DOHH2 (cell line): ENCODE results near the gene PALB2.

Experiments
- H3F3A ChIP-seq: fragments of 200-600 bp; sonication (generic), shearing (Covaris generic); 2 replicates; pipeline ENCODE4 v1.6.0; 2016; ENCODE audit warnings: antibody characterized with exemption, mild to moderate bottlenecking; ENCODE audit not compliant: control insufficient read depth, insufficient read depth
- H3K27ac ChIP-seq: fragments of 200-600 bp; sonication (generic); 2 replicates; pipeline ENCODE4 v1.5.1; 2014; ENCODE audit warnings: low read depth, mild to moderate bottlenecking, low read length, moderate library complexity
- H3K27me3 ChIP-seq: fragments of 200-600 bp; sonication (generic); 2 replicates; pipeline ENCODE4 v1.6.1; 2014; ENCODE audit warnings: mild to moderate bottlenecking, low read length, mixed read lengths; ENCODE audit not compliant: control insufficient read depth
- H3K36me3 ChIP-seq: fragments of 200-600 bp; sonication (generic); 2 replicates; pipeline ENCODE4 v1.6.1; 2014; ENCODE audit warnings: mild to moderate bottlenecking, low read length, moderate library complexity, mixed read lengths; ENCODE audit not compliant: control insufficient read depth
- H3K4me1 ChIP-seq: fragments of 200-600 bp; sonication (generic); 2 replicates; pipeline ENCODE4 v1.6.1; 2014; ENCODE audit warnings: mild to moderate bottlenecking, low read length, mixed read lengths; ENCODE audit not compliant: control insufficient read depth
- H3K4me2 ChIP-seq: fragments of 200-600 bp; sonication (generic); 2 replicates; pipeline ENCODE4 v1.6.0; 2014; ENCODE audit warnings: mild to moderate bottlenecking, low read length, moderate library complexity
- H3K4me3 ChIP-seq: fragments of 200-600 bp; sonication (generic); 2 replicates; pipeline ENCODE4 v1.5.1; 2014; ENCODE audit warnings: mild to moderate bottlenecking, low read length, mixed read lengths
- H3K79me2 ChIP-seq: fragments of 200-600 bp; sonication (generic); 2 replicates; pipeline ENCODE4 v1.6.1; 2014; ENCODE audit warnings: mild to moderate bottlenecking, low read length, mixed read lengths; ENCODE audit not compliant: control insufficient read depth
- H3K9me2 ChIP-seq: fragments of 200-600 bp; sonication (generic); replicated peaks from 2 replicates; pipeline ENCODE4 v1.6.1; 2014; ENCODE audit warnings: mild to moderate bottlenecking, low read length, mixed read lengths; ENCODE audit not compliant: control insufficient read depth
- H3K9me3 ChIP-seq: fragments of 200-600 bp; sonication (generic); 2 replicates; pipeline ENCODE4 v1.6.1; 2014; ENCODE audit warnings: antibody characterized with exemption, low read length, mixed read lengths; ENCODE audit not compliant: control insufficient read depth, insufficient read depth
- H4K20me1 ChIP-seq: fragments of 200-600 bp; sonication (generic); 2 replicates; pipeline ENCODE4 v1.6.0; 2014; ENCODE audit warnings: low read depth, mild to moderate bottlenecking, antibody characterized with exemption, low read length, moderate library complexity; ENCODE audit not compliant: control insufficient read depth, insufficient read depth
- CTCF ChIP-seq: fragments of 200-600 bp; sonication (generic); IDR thresholded peaks from one replicate; pipeline ENCODE4 v1.5.1; 2014; ENCODE audit warnings: antibody characterized with exemption, mild to moderate bottlenecking, low read depth, low read length; ENCODE audit not compliant: poor library complexity, severe bottlenecking
- EZH2phosphoT487 ChIP-seq: fragments of 200-600 bp; sonication (generic); IDR thresholded peaks from 2 replicates; pipeline ENCODE4 v1.6.1; 2017; ENCODE audit warnings: borderline replicate concordance, mild to moderate bottlenecking, antibody characterized with exemption, low read length, moderate library complexity, mixed read lengths

Gene PALB2

GRCh38 chr16:23573817-23574216 is 67.3 kb downstream of the PALB2 start:
- H3F3A ChIP-seq, result peaks cover 28% of the 10 kb centered on the region
- no peaks in the 10 kb centered on the region; the same call in 1 of the 2 replicates for H4K20me1 ChIP-seq
- H3K4me3 ChIP-seq, result no peak overlapping the region
- no peaks in the 10 kb centered on the region for H3K9me2 ChIP-seq
- peaks cover 28% of the 10 kb centered on the region for H3K4me1 ChIP-seq
- no peak overlapping the region for H3K4me2 ChIP-seq
- no peaks in the 10 kb centered on the region for H3K9me3 ChIP-seq
- H3K36me3 ChIP-seq, result peaks cover 36% of the 10 kb centered on the region
- H3K79me2 ChIP-seq, result 0 out of 2 replicates have a peak, but pooled peaks cover 3% of the 10 kb centered on the region
- TF ChIP-seq EZH2phosphoT487 (no peak), CTCF (no peak)
- no peak overlapping the region for H3K27ac ChIP-seq
- no peaks in the 10 kb centered on the region for H3K27me3 ChIP-seq

GRCh38 chr16:23572394-23572793 is 68.7 kb downstream of the PALB2 start:
- Histone ChIP-seq H3F3A (peaks cover 28% of the 10 kb centered on the region), H3K9me3 (no peaks in the 10 kb centered on the region), H3K9me2 (no peaks in the 10 kb centered on the region), H3K27me3 (no peaks in the 10 kb centered on the region), H3K36me3 (peaks cover 42% of the 10 kb centered on the region), H3K27ac (no peak overlapping the region), H3K79me2 (0 out of 2 replicates have a peak, but pooled peaks cover 3% of the 10 kb centered on the region), H3K4me1 (peaks cover 31% of the 10 kb centered on the region), H3K4me2 (no peak overlapping the region), H3K4me3 (no peak overlapping the region), H4K20me1 (no peaks in the 10 kb centered on the region; the same call in 1 of the 2 replicates)
- TF ChIP-seq EZH2phosphoT487 (no peak), CTCF (no peak)

- Histone ChIP-seq H3K4me1 (peaks cover 31% of the 10 kb centered on the region), H3K27me3 (no peaks in the 10 kb centered on the region), H3F3A (peaks cover 28% of the 10 kb centered on the region), H3K9me3 (no peaks in the 10 kb centered on the region), H3K79me2 (0 out of 2 replicates have a peak, but pooled peaks cover 3% of the 10 kb centered on the region), H4K20me1 (no peaks in the 10 kb centered on the region; the same call in 1 of the 2 replicates), H3K36me3 (peaks cover 47% of the 10 kb centered on the region), H3K4me3 (no peak overlapping the region), H3K27ac (peak overlapping the region; percentile 67; the same call in 1 of the 2 replicates), H3K4me2 (no peak overlapping the region), H3K9me2 (no peaks in the 10 kb centered on the region)
- no peak for TF ChIP-seq CTCF
- TF ChIP-seq EZH2phosphoT487, result no peak
These were observed 69.2 kb downstream of the PALB2 start for GRCh38 chr16:23571895-23572294.
